Lung (tissue), 12 donors: ENCODE results near the gene HOXB7. TPM values are rescaled to one million over a fixed set of nuclear protein-coding genes. Genes with fewer than 3 reads are reported as not detected.
A peak's percentile ranks its signal among the peaks of the same experiment; 100 is the strongest.

Experiments used
- ATAC-seq: fragments of 200-7000 bp; cut with Tn5 transposase; one replicate; pipeline ENCODE4 v1.9.1; 2020; ENCODE audit warnings: moderate number of reproducible peaks; ENCODE audit not compliant: insufficient read depth, low FRiP score
- DNase-seq, 3 donors: peaks; one replicate each; pipeline ENCODE4 v3.0.0-alpha.2; 2013 to 2017
- H3K27ac ChIP-seq, 2 donors: one replicate each; pipeline ENCODE4 v1.5.1; 2013; ENCODE audit warnings: mild to moderate bottlenecking in 2 of 2, moderate library complexity in 2 of 2, control low read depth in 1 of 2, inconsistent platforms in 1 of 2, low read depth in 1 of 2, low read length in 1 of 2
- H3K27me3 ChIP-seq, 3 donors: one replicate each; pipeline ENCODE4 v1.5.1; 2013; ENCODE audit warnings: low read length in 2 of 3; ENCODE audit not compliant: control insufficient read depth in 3 of 3, insufficient read depth in 3 of 3
- H3K36me3 ChIP-seq, 4 donors: one replicate each; pipeline ENCODE4 v1.5.1; 2013; ENCODE audit warnings: low read length in 4 of 4, mild to moderate bottlenecking in 1 of 4, moderate library complexity in 1 of 4; ENCODE audit not compliant: control insufficient read depth in 4 of 4, insufficient read depth in 4 of 4
- H3K4me1 ChIP-seq, 5 donors: one replicate each; pipeline ENCODE4 v1.5.1; 2013; ENCODE audit warnings: low read length in 5 of 5, mild to moderate bottlenecking in 2 of 5, moderate library complexity in 1 of 5; ENCODE audit not compliant: control insufficient read depth in 5 of 5, insufficient read depth in 5 of 5
- H3K4me3 ChIP-seq: one replicate; pipeline ENCODE4 v1.5.1; 2013; ENCODE audit warnings: mild to moderate bottlenecking, control low read depth, moderate library complexity
- H3K9ac ChIP-seq, 2 donors: one replicate each; pipeline ENCODE4 v1.5.1; 2013; ENCODE audit warnings: low read length in 2 of 2, control low read depth in 1 of 2; ENCODE audit not compliant: insufficient read depth in 1 of 2
- H3K9me3 ChIP-seq, 4 donors: one replicate each; pipeline ENCODE4 v1.5.1; 2013; ENCODE audit warnings: low read length in 3 of 4, mild to moderate bottlenecking in 1 of 4, moderate library complexity in 1 of 4; ENCODE audit not compliant: control insufficient read depth in 4 of 4, insufficient read depth in 3 of 4
- WGBS, 2 donors: extraction: QIAGEN DNeasy Blood & Tissue Kit; methylation state at CpG; one replicate each; pipeline ENCODE4 v1.1.7; 2013; 5-methylcytosine and 5-hydroxymethylcytosine counted together
- polyA plus RNA-seq, 2 donors: library from polyadenylated mRNA; stranded (reverse); fragments of 200-250 nt; gene quantifications; one replicate each; pipeline ENCODE4 v1.2.1, GENCODE V29; 2013
- total RNA-seq, 2 donors: library from RNA; depleted of rRNA in 1 of 2; stranded (reverse); fragments of >200 nt in 1 of 2; gene quantifications; one replicate each; pipeline ENCODE4 v1.2.1, GENCODE V29; 2014 to 2021
- TF ChIP-seq, protein P1 (sequence below): IDR thresholded peaks from 2 replicates; pipeline ENCODE4 v1.5.1; 2012; ENCODE audit warnings: mild to moderate bottlenecking; ENCODE audit errors: control extremely low read depth, extremely low read depth
- donor health status: control.
- donor health status: control.
- donor health status: Bipolar disorder and iron deficiency.
- donor health status: healthy.
- donor health status: DM: yes; HTN: yes; CAD: no.

Gene HOXB7
- total and polyA plus RNA-seq, 4 donors: 0.43 to 3.3 (median 2.3) TPM

GRCh38 chr17:48584223-48584741 is 26.5 kb downstream of the HOXB7 start:
- Histone ChIP-seq H3K27ac (no peak overlapping the region), H3K9me3 (peaks cover 0 to 2% (median 0%) of the 10 kb centered on the region in 4 donors), H3K27me3 (peaks cover 4 to 56% (median 7%) of the 10 kb centered on the region in 3 donors), H3K36me3 (no peaks in the 10 kb centered on the region), H3K4me3 (no peak overlapping the region), H3K4me1 (peaks cover 0 to 82% (median 7%) of the 10 kb centered on the region in 5 donors), H3K9ac (peak overlapping the region in 1 of 2 donors; percentile 24)
- ATAC-seq: no peak
- peak; percentile 53 to 76 (median 76) for DNase-seq
- WGBS, 2 donors: 46 to 75% methylated on average over 2 of the region's 2 CpGs
- TF ChIP-seq, protein P1, sequence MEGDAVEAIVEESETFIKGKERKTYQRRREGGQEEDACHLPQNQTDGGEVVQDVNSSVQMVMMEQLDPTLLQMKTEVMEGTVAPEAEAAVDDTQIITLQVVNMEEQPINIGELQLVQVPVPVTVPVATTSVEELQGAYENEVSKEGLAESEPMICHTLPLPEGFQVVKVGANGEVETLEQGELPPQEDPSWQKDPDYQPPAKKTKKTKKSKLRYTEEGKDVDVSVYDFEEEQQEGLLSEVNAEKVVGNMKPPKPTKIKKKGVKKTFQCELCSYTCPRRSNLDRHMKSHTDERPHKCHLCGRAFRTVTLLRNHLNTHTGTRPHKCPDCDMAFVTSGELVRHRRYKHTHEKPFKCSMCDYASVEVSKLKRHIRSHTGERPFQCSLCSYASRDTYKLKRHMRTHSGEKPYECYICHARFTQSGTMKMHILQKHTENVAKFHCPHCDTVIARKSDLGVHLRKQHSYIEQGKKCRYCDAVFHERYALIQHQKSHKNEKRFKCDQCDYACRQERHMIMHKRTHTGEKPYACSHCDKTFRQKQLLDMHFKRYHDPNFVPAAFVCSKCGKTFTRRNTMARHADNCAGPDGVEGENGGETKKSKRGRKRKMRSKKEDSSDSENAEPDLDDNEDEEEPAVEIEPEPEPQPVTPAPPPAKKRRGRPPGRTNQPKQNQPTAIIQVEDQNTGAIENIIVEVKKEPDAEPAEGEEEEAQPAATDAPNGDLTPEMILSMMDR: no peak

- Histone ChIP-seq H3K4me1 (peaks cover 0 to 83% (median 7%) of the 10 kb centered on the region in 5 donors), H3K36me3 (no peaks in the 10 kb centered on the region), H3K9ac (peak overlapping the region in 1 of 2 donors; percentile 24), H3K9me3 (peaks cover 0 to 2% (median 0%) of the 10 kb centered on the region in 4 donors), H3K4me3 (no peak overlapping the region), H3K27ac (no peak overlapping the region), H3K27me3 (peaks cover 4 to 56% (median 11%) of the 10 kb centered on the region in 3 donors)
- ATAC-seq: no peak
- no peak for DNase-seq
- TF ChIP-seq, protein P1: no peak
- WGBS, 2 donors: 65 to 86% methylated on average over 3 of the region's 3 CpGs
Measured at GRCh38 chr17:48583708-48584222, 27.1 kb downstream of the HOXB7 start.

DNA sequence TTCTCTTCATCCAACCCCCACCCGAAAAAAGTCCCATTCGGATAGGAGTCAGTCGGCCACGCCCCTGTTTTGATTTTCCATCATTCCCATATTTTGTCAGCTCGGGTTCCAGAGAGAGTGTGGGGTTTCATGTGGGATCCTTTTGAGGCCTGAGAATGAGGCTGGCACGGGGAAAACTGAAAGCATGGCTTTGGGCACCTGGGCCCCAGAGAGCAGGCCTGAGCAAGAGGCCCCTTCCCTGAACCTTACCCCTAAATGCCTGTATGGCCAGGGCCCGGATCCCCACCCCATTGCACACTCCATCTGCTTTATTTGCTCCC is 28.1 kb downstream of the HOXB7 start:
- no peak for ATAC-seq
- Histone ChIP-seq H3K4me3 (no peak overlapping the region), H3K27ac (peak overlapping the region in 1 of 2 donors; percentile 94), H3K9ac (peak overlapping the region in 1 of 2 donors; percentile 94), H3K9me3 (peaks cover 0 to 2% (median 0%) of the 10 kb centered on the region in 4 donors), H3K4me1 (peaks cover 0 to 76% (median 7%) of the 10 kb centered on the region in 5 donors), H3K27me3 (peaks cover 4 to 48% (median 11%) of the 10 kb centered on the region in 3 donors), H3K36me3 (no peaks in the 10 kb centered on the region)
- DNase-seq: no peak
- TF ChIP-seq, protein P1: no peak
- 23% methylated on average over 7 of the region's 7 CpGs for WGBS, 2 donors
